Suprapubic skin (tissue), 4 donors: ENCODE results near the gene EIF4EBP2.

ENCODE experiments used
- CTCF ChIP-seq, 2 donors: fragments of 200-600 bp in 1 of 2; fragments of 450-650 bp in 1 of 2; sonication (generic) in 1 of 2; IDR thresholded peaks; one replicate each; pipeline ENCODE4 v1.5.1; 2016 to 2019; ENCODE audit warnings: antibody characterized with exemption in 2 of 2, mild to moderate bottlenecking in 1 of 2, moderate library complexity in 1 of 2
- EP300 ChIP-seq: sonication (generic); formaldehyde crosslinking; IDR thresholded peaks from one replicate; pipeline ENCODE4 v1.6.1; 2017; ENCODE audit warnings: antibody characterized with exemption
- POLR2AphosphoS5 ChIP-seq, 3 donors: sonication (generic); formaldehyde crosslinking; IDR thresholded peaks; one replicate each; pipeline ENCODE4 v1.6.1; 2017; ENCODE audit warnings: antibody characterized with exemption in 3 of 3

DNA sequence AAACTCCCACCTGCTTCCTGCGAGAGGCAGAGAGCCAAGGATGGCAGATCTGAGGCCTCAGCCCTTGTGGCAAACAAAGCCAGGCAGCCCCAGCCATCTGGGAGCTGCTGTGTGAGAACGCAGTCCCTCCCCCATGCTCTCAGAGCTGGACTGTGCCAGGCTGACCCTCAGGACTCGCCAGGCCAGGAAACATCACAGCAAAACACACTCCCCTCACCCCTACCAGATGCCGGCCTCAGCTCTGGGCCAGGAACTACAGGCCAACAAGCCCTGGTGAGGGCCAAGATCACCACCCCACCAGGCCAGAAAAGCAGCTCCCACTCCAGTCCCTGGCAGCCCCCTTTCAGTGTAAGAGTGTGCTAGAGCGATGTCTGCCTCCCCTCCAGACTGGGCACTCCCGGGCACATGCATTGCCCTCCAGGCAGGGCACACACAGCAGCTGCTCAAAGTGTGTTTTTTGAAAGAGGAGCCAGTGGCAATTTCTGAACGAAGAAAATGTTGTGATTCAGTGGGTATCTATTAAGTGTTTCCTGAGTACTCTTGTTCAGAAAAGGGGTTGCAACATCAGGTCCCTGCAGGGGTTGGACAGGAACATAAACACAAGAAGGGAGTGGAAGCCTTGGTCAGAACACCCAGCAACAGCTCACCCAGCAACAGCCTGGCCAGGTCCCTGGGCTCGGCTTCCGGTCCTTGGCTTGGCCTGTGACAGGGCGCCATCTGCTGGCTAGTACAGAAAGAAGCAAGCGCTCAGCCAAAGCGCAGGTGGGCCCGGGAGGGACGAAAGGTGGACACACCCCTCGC lies 39.8 kb upstream of the EIF4EBP2 start:
- peak; percentile 87 to 96 for TF ChIP-seq CTCF (IDR thresholded peaks at IDR 0.05)
- TF ChIP-seq EP300, result no peak
- peak in 1 of 3 donors; percentile 38 for TF ChIP-seq POLR2AphosphoS5 (IDR thresholded peaks at IDR 0.05)
